OCI-LY1 (cell line): ENCODE results near the gene PARP15.

ENCODE experiments used
- H2AFZ ChIP-seq: fragments of 200-600 bp; sonication (generic), shearing (Covaris generic); 2 replicates; pipeline ENCODE4 v1.6.0; 2014; ENCODE audit warnings: antibody characterized with exemption, mild to moderate bottlenecking, low read length
- H3F3A ChIP-seq: fragments of 200-600 bp; sonication (generic), shearing (Covaris generic); 2 replicates; pipeline ENCODE4 v1.6.0; 2014; ENCODE audit warnings: mild to moderate bottlenecking, antibody characterized with exemption, low read length, moderate library complexity; ENCODE audit not compliant: insufficient read depth
- H3K27ac ChIP-seq: fragments of 200-600 bp; sonication (generic); 2 replicates; pipeline ENCODE4 v1.5.1; 2014; ENCODE audit warnings: low read length, mixed run types, mild to moderate bottlenecking, low read depth; ENCODE audit not compliant: poor library complexity, severe bottlenecking
- H3K27me3 ChIP-seq: fragments of 200-600 bp; sonication (generic); 2 replicates; pipeline ENCODE4 v1.6.0; 2014; ENCODE audit warnings: antibody characterized with exemption, mild to moderate bottlenecking, low read length, moderate library complexity; ENCODE audit not compliant: insufficient read depth
- H3K36me3 ChIP-seq: fragments of 200-600 bp; sonication (generic); 2 replicates; pipeline ENCODE4 v1.6.1; 2014; ENCODE audit warnings: mild to moderate bottlenecking, antibody characterized with exemption, low read length, moderate library complexity, mixed read lengths; ENCODE audit not compliant: insufficient read depth
- H3K4me1 ChIP-seq: fragments of 200-600 bp; sonication (generic); 2 replicates; pipeline ENCODE4 v1.5.1; 2014; ENCODE audit warnings: mild to moderate bottlenecking, low read length, moderate library complexity; ENCODE audit not compliant: insufficient read depth, severe bottlenecking
- H3K4me2 ChIP-seq: fragments of 200-600 bp; sonication (generic), shearing (Covaris generic); 2 replicates; pipeline ENCODE4 v1.6.1; 2014; ENCODE audit warnings: low read length
- H3K4me3 ChIP-seq: fragments of 200-600 bp; sonication (generic); 2 replicates; pipeline ENCODE4 v1.5.1; 2014; ENCODE audit warnings: low read length, low read depth, mild to moderate bottlenecking, mixed read lengths; ENCODE audit not compliant: poor library complexity, severe bottlenecking
- H3K79me2 ChIP-seq: fragments of 200-600 bp; shearing (Covaris generic); 2 replicates; pipeline ENCODE4 v1.6.1; 2016; ENCODE audit warnings: mixed run types, low read length, mixed read lengths; ENCODE audit not compliant: insufficient read depth
- H3K9ac ChIP-seq: fragments of 200-600 bp; sonication (generic), shearing (Covaris generic); 2 replicates; pipeline ENCODE4 v1.6.1; 2014; ENCODE audit warnings: mild to moderate bottlenecking, low read length, mixed read lengths
- H3K9me2 ChIP-seq: fragments of 200-600 bp; sonication (generic), shearing (Covaris generic); 2 replicates; pipeline ENCODE4 v1.6.1; 2014; ENCODE audit warnings: low read depth, mild to moderate bottlenecking, low read length, mixed read lengths
- H3K9me3 ChIP-seq: fragments of 200-600 bp; shearing (Covaris generic); 2 replicates; pipeline ENCODE4 v1.6.1; 2014; ENCODE audit warnings: low read length, mixed read lengths
- H4K20me1 ChIP-seq: fragments of 200-600 bp; sonication (generic), shearing (Covaris generic); 2 replicates; pipeline ENCODE4 v1.6.0; 2016; ENCODE audit warnings: mild to moderate bottlenecking, low read length; ENCODE audit not compliant: insufficient read depth
- CTCF ChIP-seq: fragments of 200-600 bp; sonication (generic), shearing (Covaris generic); IDR thresholded peaks from 2 replicates; pipeline ENCODE4 v1.5.1; 2017; ENCODE audit warnings: mild to moderate bottlenecking, antibody characterized with exemption, low read length, moderate library complexity, mixed read lengths
- EZH2 ChIP-seq: fragments of 200-600 bp; sonication (generic), shearing (Covaris generic); IDR thresholded peaks from 2 replicates; pipeline ENCODE4 v1.8.0; 2017; ENCODE audit warnings: borderline replicate concordance, mixed run types, mild to moderate bottlenecking, antibody characterized with exemption, low read length, moderate library complexity, mixed read lengths

The PARP15 gene

GRCh38 chr3:122665226-122665786 lies 87.9 kb downstream of the PARP15 start:
- no peaks in the 10 kb centered on the region; the same call in 1 of the 2 replicates for H3K36me3 ChIP-seq
- H3K4me2 ChIP-seq, result no peak overlapping the region
- peaks cover 8% of the 10 kb centered on the region for H3K4me1 ChIP-seq
- H3K27me3 ChIP-seq, result no peaks in the 10 kb centered on the region; the same call in 1 of the 2 replicates
- no peaks in the 10 kb centered on the region for H3K79me2 ChIP-seq
- 0 out of 2 replicates have a peak, but pooled peaks cover 2% of the 10 kb centered on the region for H3K9me3 ChIP-seq
- no peaks in the 10 kb centered on the region for H4K20me1 ChIP-seq
- H3K4me3 ChIP-seq, result no peak overlapping the region
- H3K9ac ChIP-seq, result no peak overlapping the region
- no peaks in the 10 kb centered on the region for H3K9me2 ChIP-seq
- no peaks in the 10 kb centered on the region for H3F3A ChIP-seq
- TF ChIP-seq CTCF (no peak), EZH2 (no peak)
- H2AFZ ChIP-seq, result no peak overlapping the region
- H3K27ac ChIP-seq, result no peak overlapping the region

GRCh38 chr3:122665881-122666280 lies 88.4 kb downstream of the PARP15 start:
- Histone ChIP-seq H3K9me2 (no peaks in the 10 kb centered on the region), H3K79me2 (no peaks in the 10 kb centered on the region), H2AFZ (no peak overlapping the region), H3K36me3 (no peaks in the 10 kb centered on the region; the same call in 1 of the 2 replicates), H3F3A (no peaks in the 10 kb centered on the region), H3K4me2 (no peak overlapping the region), H3K9ac (no peak overlapping the region), H3K27ac (no peak overlapping the region), H4K20me1 (no peaks in the 10 kb centered on the region), H3K9me3 (0 out of 2 replicates have a peak, but pooled peaks cover 2% of the 10 kb centered on the region), H3K4me1 (peaks cover 8% of the 10 kb centered on the region), H3K27me3 (no peaks in the 10 kb centered on the region; the same call in 1 of the 2 replicates), H3K4me3 (no peak overlapping the region)
- no peak for TF ChIP-seq CTCF
- TF ChIP-seq EZH2, result no peak

- Histone ChIP-seq H3K9me2 (no peaks in the 10 kb centered on the region), H3K4me2 (no peak overlapping the region), H4K20me1 (no peaks in the 10 kb centered on the region), H3K4me1 (no peaks in the 10 kb centered on the region), H3K79me2 (no peaks in the 10 kb centered on the region; the same call in 1 of the 2 replicates), H3K9ac (no peak overlapping the region), H3K27me3 (no peaks in the 10 kb centered on the region), H2AFZ (no peak overlapping the region), H3K36me3 (no peaks in the 10 kb centered on the region), H3K4me3 (no peak overlapping the region), H3K9me3 (no peaks in the 10 kb centered on the region), H3F3A (no peaks in the 10 kb centered on the region), H3K27ac (no peak overlapping the region)
- no peak for TF ChIP-seq EZH2
- TF ChIP-seq CTCF, result no peak
Measured at GRCh38 chr3:122668930-122669730, 91.7 kb downstream of the PARP15 start.
